Fibroblast of lung (primary cell): Measurements from ENCODE around the gene NEUROG1. TPM values are rescaled to one million over a fixed set of nuclear protein-coding genes. Genes with fewer than 3 reads are reported as not detected.

ENCODE experiments used
- DNase-seq, 2 donors: peaks; one replicate each; pipeline versions ENCODE4 v3.0.0 to v3.0.0-alpha.2; 2010; ENCODE audit warnings: low read depth in 2 of 2
- H2AFZ ChIP-seq: 2 replicates; pipeline ENCODE4 v1.5.1; 2012; ENCODE audit warnings: low read length, control low read depth, inconsistent platforms
- H3K27ac ChIP-seq: 2 replicates; pipeline ENCODE4 v1.5.1; 2011; ENCODE audit warnings: low read length, control low read depth; ENCODE audit not compliant: insufficient read depth
- H3K27me3 ChIP-seq: 2 replicates; pipeline ENCODE4 v1.5.1; 2011; ENCODE audit warnings: mild to moderate bottlenecking, low read length; ENCODE audit not compliant: control insufficient read depth, insufficient read depth
- H3K36me3 ChIP-seq: 2 replicates; pipeline ENCODE4 v1.5.1; 2011; ENCODE audit warnings: low read length; ENCODE audit not compliant: control insufficient read depth, insufficient read depth
- H3K4me1 ChIP-seq: 2 replicates; pipeline ENCODE4 v1.5.1; 2011; ENCODE audit warnings: low read length; ENCODE audit not compliant: control insufficient read depth, insufficient read depth; ENCODE audit errors: extremely low read depth
- H3K4me2 ChIP-seq: 2 replicates; pipeline ENCODE4 v1.5.1; 2011; ENCODE audit warnings: low read length, control low read depth; ENCODE audit not compliant: insufficient read depth; ENCODE audit errors: extremely low read depth
- H3K4me3 ChIP-seq, 4 experiments: fragments of 200-600 bp in 1 of 4; sonication (generic) in 1 of 4; replicated peaks in 1 of 4; 2 replicates each; pipeline ENCODE4 v1.5.1; 2011 to 2016; ENCODE audit warnings: low read length in 4 of 4, low read depth in 3 of 4, mild to moderate bottlenecking in 3 of 4, control low read depth in 2 of 4, inconsistent platforms in 1 of 4, mixed read lengths in 1 of 4; ENCODE audit not compliant: insufficient read depth in 1 of 4; ENCODE audit errors: control extremely low read depth in 1 of 4
- H3K79me2 ChIP-seq: 2 replicates; pipeline ENCODE4 v1.5.1; 2012; ENCODE audit warnings: mild to moderate bottlenecking, low read length, inconsistent platforms; ENCODE audit not compliant: control insufficient read depth, insufficient read depth
- H3K9ac ChIP-seq: 2 replicates; pipeline ENCODE4 v1.5.1; 2011; ENCODE audit warnings: mild to moderate bottlenecking, low read length, control low read depth; ENCODE audit not compliant: insufficient read depth
- H3K9me3 ChIP-seq: 2 replicates; pipeline ENCODE4 v1.5.1; 2012; ENCODE audit warnings: low read depth, low read length; ENCODE audit not compliant: control insufficient read depth, insufficient read depth
- H4K20me1 ChIP-seq: 2 replicates; pipeline ENCODE4 v1.5.1; 2011; ENCODE audit warnings: low read length; ENCODE audit not compliant: control insufficient read depth, insufficient read depth; ENCODE audit errors: extremely low read depth
- EZH2 ChIP-seq: IDR thresholded peaks from 2 replicates; pipeline ENCODE4 v1.5.1; 2012; ENCODE audit warnings: low read length, control low read depth, mild to moderate bottlenecking; ENCODE audit errors: missing control alignments
- polyA plus RNA-seq, 2 donors: library from polyadenylated mRNA; depleted of rRNA in 1 of 2; stranded (reverse) in 1 of 2; unstranded in 1 of 2; fragments of >200 nt; gene quantifications; 2 replicates each; pipeline ENCODE4 v1.2.1, GENCODE V29; 2011 to 2012; ENCODE audit warnings: missing spikeins in 1 of 2
- total RNA-seq: library from RNA; depleted of rRNA; stranded (reverse); fragments of >200 nt; gene quantifications from 2 replicates; pipeline ENCODE4 v1.2.1, GENCODE V29; 2014
- TF ChIP-seq, protein P1 (sequence below), 2 donors: IDR thresholded peaks in 1 of 2; conservative IDR thresholded peaks in 1 of 2; 1 replicate in 1 of 2; 2 replicates in 1 of 2; pipeline ENCODE4 v1.5.1; 2011 to 2012; ENCODE audit warnings: low read length in 2 of 2, control low read depth in 1 of 2, inconsistent platforms in 1 of 2, low read depth in 1 of 2, mild to moderate bottlenecking in 1 of 2

Gene NEUROG1
- total and polyA plus RNA-seq, 2 donors (not counting 1 experiment from before 2014, with no cell fraction given): not detected

DNA sequence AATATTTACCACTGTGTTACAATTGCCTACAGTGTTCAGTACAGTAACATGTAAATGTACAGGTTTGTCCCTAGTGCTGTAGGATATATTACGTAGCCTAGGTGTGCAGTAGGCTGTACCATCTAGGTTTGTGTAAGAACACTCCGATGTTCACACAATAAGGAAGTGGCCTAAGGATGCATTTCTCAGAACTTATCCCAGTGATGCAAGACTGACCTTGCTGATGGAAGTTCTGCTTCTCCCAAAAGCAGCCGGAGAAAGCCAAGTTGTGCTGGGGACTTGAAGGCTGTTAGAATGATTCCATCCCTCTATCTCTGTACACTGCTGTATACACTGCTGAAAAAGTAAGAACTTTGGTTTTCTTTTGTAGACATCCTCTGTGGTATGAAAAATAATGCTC is 21.6 kb downstream of the NEUROG1 start:
- TF ChIP-seq EZH2: no peak
- TF ChIP-seq, protein P1, sequence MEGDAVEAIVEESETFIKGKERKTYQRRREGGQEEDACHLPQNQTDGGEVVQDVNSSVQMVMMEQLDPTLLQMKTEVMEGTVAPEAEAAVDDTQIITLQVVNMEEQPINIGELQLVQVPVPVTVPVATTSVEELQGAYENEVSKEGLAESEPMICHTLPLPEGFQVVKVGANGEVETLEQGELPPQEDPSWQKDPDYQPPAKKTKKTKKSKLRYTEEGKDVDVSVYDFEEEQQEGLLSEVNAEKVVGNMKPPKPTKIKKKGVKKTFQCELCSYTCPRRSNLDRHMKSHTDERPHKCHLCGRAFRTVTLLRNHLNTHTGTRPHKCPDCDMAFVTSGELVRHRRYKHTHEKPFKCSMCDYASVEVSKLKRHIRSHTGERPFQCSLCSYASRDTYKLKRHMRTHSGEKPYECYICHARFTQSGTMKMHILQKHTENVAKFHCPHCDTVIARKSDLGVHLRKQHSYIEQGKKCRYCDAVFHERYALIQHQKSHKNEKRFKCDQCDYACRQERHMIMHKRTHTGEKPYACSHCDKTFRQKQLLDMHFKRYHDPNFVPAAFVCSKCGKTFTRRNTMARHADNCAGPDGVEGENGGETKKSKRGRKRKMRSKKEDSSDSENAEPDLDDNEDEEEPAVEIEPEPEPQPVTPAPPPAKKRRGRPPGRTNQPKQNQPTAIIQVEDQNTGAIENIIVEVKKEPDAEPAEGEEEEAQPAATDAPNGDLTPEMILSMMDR (conservative IDR thresholded peaks at IDR 0.05 in 1 of 2, IDR thresholded peaks at IDR 0.05 in 1 of 2; ENCODE audit: low read depth in 1 of 2, low read length in 2 of 2): no peak
- no peak overlapping the region for H3K27ac ChIP-seq
- no peaks in the 10 kb centered on the region for H3K79me2 ChIP-seq
- no peak overlapping the region for H3K9ac ChIP-seq
- H3K36me3 ChIP-seq: no peaks in the 10 kb centered on the region
- H2AFZ ChIP-seq: no peak overlapping the region
- H3K27me3 ChIP-seq: peaks cover 5% of the 10 kb centered on the region
- H4K20me1 ChIP-seq: no peaks in the 10 kb centered on the region
- no peak overlapping the region for H3K4me2 ChIP-seq
- no peaks in the 10 kb centered on the region for H3K4me1 ChIP-seq
- H3K4me3 ChIP-seq: no peak overlapping the region
- DNase-seq: no peak
- no peaks in the 10 kb centered on the region for H3K9me3 ChIP-seq

DNA sequence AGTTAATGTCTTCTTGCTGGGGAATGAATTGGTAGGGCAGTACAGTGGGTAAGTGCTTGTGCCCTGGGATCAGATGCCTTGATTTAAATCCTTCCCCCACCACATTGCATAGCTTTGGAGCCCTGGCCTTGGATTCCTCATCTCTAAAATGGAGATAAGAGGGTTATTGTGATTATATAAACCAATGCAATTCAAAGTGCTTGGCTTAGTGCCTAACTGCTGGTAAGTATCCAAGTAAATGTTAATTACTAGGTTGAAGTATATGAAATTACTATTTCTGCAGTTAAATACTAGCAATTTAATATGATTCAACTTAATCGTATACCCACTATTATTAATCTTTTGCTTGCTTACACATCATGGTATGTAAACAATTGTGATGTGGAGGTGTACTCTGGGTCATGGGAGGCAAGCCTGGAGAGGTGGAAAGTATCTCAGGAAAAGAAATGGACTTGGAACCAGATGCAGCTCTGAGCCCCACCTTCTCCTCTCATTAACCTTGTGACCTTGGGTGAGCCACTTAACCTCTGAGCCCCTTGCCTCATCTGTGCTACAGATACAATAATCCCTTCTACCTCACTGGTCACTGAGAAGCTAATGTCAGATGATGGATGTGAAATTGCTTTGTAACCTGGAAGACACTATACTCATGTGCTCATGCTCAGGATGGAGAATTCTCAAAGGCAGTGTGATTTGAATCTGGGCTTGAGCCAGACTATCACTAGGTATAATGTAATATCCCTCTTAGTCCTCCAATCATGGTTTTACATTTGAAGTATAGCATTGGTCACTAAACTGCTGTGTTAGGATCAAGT is 23.8 kb downstream of the NEUROG1 start:
- Histone ChIP-seq H3K4me3 (no peak overlapping the region), H3K4me2 (no peak overlapping the region)

DNA sequence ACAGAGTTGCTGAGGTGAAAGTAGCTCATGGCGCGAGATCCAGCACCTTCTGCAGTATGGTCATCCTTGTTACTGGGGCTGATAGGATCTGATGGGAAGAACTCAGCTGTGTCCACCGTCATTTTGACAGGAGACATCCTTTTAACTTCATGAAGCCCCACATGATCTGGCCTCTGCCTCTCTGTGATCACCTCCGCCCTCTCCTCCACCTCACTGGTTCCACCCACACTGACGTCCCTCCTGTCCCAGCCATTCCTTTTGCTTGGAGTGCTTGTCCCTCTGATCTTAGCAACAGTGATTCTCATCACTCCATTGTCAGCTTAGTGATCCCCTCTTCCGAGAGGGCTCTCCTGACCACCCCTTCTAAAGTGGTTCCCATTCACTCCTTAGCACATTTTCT is 25.8 kb downstream of the NEUROG1 start:
- no peaks in the 10 kb centered on the region for H3K4me1 ChIP-seq
- H3K27me3 ChIP-seq: peaks cover 5% of the 10 kb centered on the region
- H4K20me1 ChIP-seq: no peaks in the 10 kb centered on the region
- H3K79me2 ChIP-seq: no peaks in the 10 kb centered on the region
- no peaks in the 10 kb centered on the region for H3K9me3 ChIP-seq
- no peak for DNase-seq
- H3K4me3 ChIP-seq: no peak overlapping the region
- TF ChIP-seq EZH2: no peak
- TF ChIP-seq, protein P1 (conservative IDR thresholded peaks at IDR 0.05 in 1 of 2, IDR thresholded peaks at IDR 0.05 in 1 of 2; ENCODE audit: low read depth in 1 of 2, low read length in 2 of 2): no peak
- H2AFZ ChIP-seq: no peak overlapping the region
- H3K4me2 ChIP-seq: no peak overlapping the region
- H3K9ac ChIP-seq: no peak overlapping the region
- H3K27ac ChIP-seq: no peak overlapping the region
- no peaks in the 10 kb centered on the region for H3K36me3 ChIP-seq

More for the DNA sequence above, 23.8 kb downstream of the NEUROG1 start:
- H3K27ac ChIP-seq: no peak overlapping the region
- no peaks in the 10 kb centered on the region for H3K79me2 ChIP-seq
- DNase-seq: no peak
- H3K4me1 ChIP-seq: no peaks in the 10 kb centered on the region
- H3K36me3 ChIP-seq: no peaks in the 10 kb centered on the region
- no peak overlapping the region for H3K9ac ChIP-seq
- no peak overlapping the region for H2AFZ ChIP-seq
- TF ChIP-seq, protein P1 (conservative IDR thresholded peaks at IDR 0.05 in 1 of 2, IDR thresholded peaks at IDR 0.05 in 1 of 2; ENCODE audit: low read depth in 1 of 2, low read length in 2 of 2): no peak
- no peak for TF ChIP-seq EZH2
- H3K27me3 ChIP-seq: peaks cover 5% of the 10 kb centered on the region
- H4K20me1 ChIP-seq: no peaks in the 10 kb centered on the region
- H3K9me3 ChIP-seq: no peaks in the 10 kb centered on the region
